ENCODE data around the gene SPCS2.
"Not testable (repeated sequence)": the region's sequence is repeated elsewhere in the genome, so short reads cannot be mapped to it uniquely, and the experiment has no call there.

Gene SPCS2

GRCh38 chr11:75004215-75004614 lies 55.1 kb downstream of the SPCS2 start:
- DNase-seq, result no peak

GRCh38 chr11:75011357-75011756 lies 62.3 kb downstream of the SPCS2 start:
- no peak for DNase-seq

- DNase-seq, result no peak
Measured at GRCh38 chr11:75011872-75012271, 62.8 kb downstream of the SPCS2 start.

GRCh38 chr11:75013051-75013450 lies 64.0 kb downstream of the SPCS2 start:
- no peak for DNase-seq

- DNase-seq, result no peak
Measured at GRCh38 chr11:75014129-75014528, 65.1 kb downstream of the SPCS2 start.

- DNase-seq, result not testable (repeated sequence)
Measured at GRCh38 chr11:75019200-75019599, 70.1 kb downstream of the SPCS2 start.

- not testable (repeated sequence) for DNase-seq
Measured at GRCh38 chr11:75020328-75020727, 71.3 kb downstream of the SPCS2 start.

- no peak for DNase-seq
Measured at GRCh38 chr11:75022296-75022695, 73.2 kb downstream of the SPCS2 start.

- peak; percentile 49 for DNase-seq
Measured at GRCh38 chr11:75022759-75023396, 73.8 kb downstream of the SPCS2 start.

- DNase-seq, result no peak
Measured at GRCh38 chr11:75023446-75024067, 74.5 kb downstream of the SPCS2 start.

GRCh38 chr11:75024068-75024449 lies 75.0 kb downstream of the SPCS2 start:
- no peak for DNase-seq

GRCh38 chr11:75024764-75025211 lies 75.7 kb downstream of the SPCS2 start:
- DNase-seq, result no peak

GRCh38 chr11:75025561-75025960 lies 76.5 kb downstream of the SPCS2 start:
- DNase-seq, result no peak

GRCh38 chr11:75028321-75028720 lies 79.3 kb downstream of the SPCS2 start:
- no peak for DNase-seq

All from SHP77 treated with DMSO at 0.1 percent for 48 hours (cell line).